Psoas muscle (tissue), 8 donors: Measurements from ENCODE around the gene SYNDIG1. TPM values are rescaled to one million over a fixed set of nuclear protein-coding genes. Genes with fewer than 3 reads are reported as not detected.
"Not testable (repeated sequence)": the region's sequence is repeated elsewhere in the genome, so short reads cannot be mapped to it uniquely, and the experiment has no call there.

Source experiments
- ATAC-seq, 4 donors: fragments of 200-7000 bp; cut with Tn5 transposase; one replicate each; pipeline ENCODE4 v1.9.1; 2020; ENCODE audit warnings: moderate library complexity in 3 of 4, mild to moderate bottlenecking in 2 of 4
- DNase-seq, 2 donors: peaks; one replicate each; pipeline ENCODE4 v3.0.0-alpha.2; 2020
- H3K27ac ChIP-seq: fragments of 200-600 bp; one replicate; pipeline ENCODE4 v1.8.0; 2022
- H3K27me3 ChIP-seq, 3 donors: fragments of 200-600 bp in 1 of 3; one replicate each; pipeline versions ENCODE4 v1.6.1 to v1.8.0; 2013 to 2022; ENCODE audit warnings: low read length in 2 of 3, mild to moderate bottlenecking in 2 of 3, moderate library complexity in 1 of 3; ENCODE audit not compliant: insufficient read depth in 3 of 3
- H3K36me3 ChIP-seq, 2 donors: fragments of 200-600 bp in 1 of 2; one replicate each; pipeline versions ENCODE4 v1.6.1 to v1.8.0; 2013 to 2022; ENCODE audit warnings: low read depth in 1 of 2, mild to moderate bottlenecking in 1 of 2, moderate library complexity in 1 of 2; ENCODE audit not compliant: insufficient read depth in 1 of 2
- H3K4me1 ChIP-seq: fragments of 200-600 bp; one replicate; pipeline ENCODE4 v1.8.0; 2022
- H3K4me3 ChIP-seq: fragments of 200-600 bp; one replicate; pipeline ENCODE4 v1.8.0; 2022; ENCODE audit warnings: mild to moderate bottlenecking
- H3K9me3 ChIP-seq: fragments of 200-600 bp; one replicate; pipeline ENCODE4 v1.8.0; 2022
- CTCF ChIP-seq: fragments of 200-600 bp; IDR thresholded peaks from one replicate; pipeline ENCODE4 v1.8.0; 2022; ENCODE audit warnings: antibody characterized with exemption
- WGBS, 3 donors: extraction: QIAGEN DNeasy Blood & Tissue Kit; methylation state at CpG; one replicate each; pipeline versions ENCODE4 v1.1.6 to v1.1.7; 2013; 5-methylcytosine and 5-hydroxymethylcytosine counted together
- intact Hi-C, 2 donors: fragments of 100-400 bp; cut with DNase I; formaldehyde crosslinking; loops; one replicate each; pipeline versions ENCODE4 v1.11.0 to v1.14.2; 2022
- polyA plus RNA-seq, 3 donors: library from polyadenylated mRNA; stranded (reverse); fragments of 200-250 nt; gene quantifications; one replicate each; pipeline ENCODE4 v1.2.3, GENCODE V29; 2013
- total RNA-seq, 4 donors: library from RNA; stranded (reverse); fragmentation: NEBNext Ultra II Directional in 2 of 4; extraction: Animal tissue kit (Norgen Biotek cat#: 25700) in 2 of 4; gene quantifications; one replicate each; pipeline versions ENCODE4 v1.2.1 to v1.2.4, GENCODE V29; 2021 to 2023
- donor health status: healthy with polysubstance abuse.
- donor health status: DM: no; HTN: no; CAD: no; lungs with moderate emphysema.
- donor health status: Bipolar disorder and iron deficiency.
- donor health status: healthy.
- donor health status: DM: yes; HTN: yes; CAD: no.
- donor health status: DM: no; HTN: no; CAD: no.
- donor health status: DM: no; HTN: no; CAD: no.
- donor health status: DM: yes; HTN: yes; CAD: no.

The SYNDIG1 gene
- total and polyA plus RNA-seq, 7 donors, result 0.03 to 0.10 TPM; not detected in 5

GRCh38 chr20:24506146-24506545 is 36.7 kb downstream of the SYNDIG1 start:
- H3K36me3 ChIP-seq, result no peaks in the 10 kb centered on the region
- DNase-seq (no peak), ATAC-seq (no peak)
- H3K9me3 ChIP-seq, result no peaks in the 10 kb centered on the region
- 60 to 84% (median 80%) methylated on average over 3 of the region's 3 CpGs for WGBS, 3 donors
- no peaks in the 10 kb centered on the region for H3K4me1 ChIP-seq
- intact Hi-C loops, result no loop called here
- H3K4me3 ChIP-seq, result no peak overlapping the region
- H3K27ac ChIP-seq, result no peak overlapping the region
- no peak for TF ChIP-seq CTCF
- no peaks in the 10 kb centered on the region for H3K27me3 ChIP-seq

- no peak for TF ChIP-seq CTCF
- Histone ChIP-seq H3K9me3 (no peaks in the 10 kb centered on the region), H3K4me1 (no peaks in the 10 kb centered on the region), H3K27me3 (no peaks in the 10 kb centered on the region), H3K4me3 (no peak overlapping the region), H3K27ac (no peak overlapping the region), H3K36me3 (no peaks in the 10 kb centered on the region)
- intact Hi-C loops, result no loop called here
- ATAC-seq, result no peak
- WGBS, 3 donors, result 80 to 84% (median 82%) methylated on average over 5 of the region's 5 CpGs
- DNase-seq, result no peak
These were observed 37.3 kb downstream of the SYNDIG1 start for GRCh38 chr20:24506696-24507095.

GRCh38 chr20:24507182-24507853 is 37.9 kb downstream of the SYNDIG1 start:
- Histone ChIP-seq H3K27me3 (no peaks in the 10 kb centered on the region), H3K9me3 (no peaks in the 10 kb centered on the region), H3K36me3 (no peaks in the 10 kb centered on the region), H3K4me1 (no peaks in the 10 kb centered on the region), H3K4me3 (no peak overlapping the region), H3K27ac (no peak overlapping the region)
- 47 to 66% (median 47%) methylated on average over 11 of the region's 11 CpGs for WGBS, 3 donors
- no peak for TF ChIP-seq CTCF
- intact Hi-C loops, result no loop called here
- no peak for ATAC-seq
- no peak for DNase-seq

- H3K4me1 ChIP-seq, result not testable (repeated sequence)
- 86 to 92% (median 86%) methylated on average over 11 of the region's 11 CpGs for WGBS, 3 donors
These were observed 43.0 kb downstream of the SYNDIG1 start for GRCh38 chr20:24512441-24512840.

GRCh38 chr20:24518515-24518914 is 49.1 kb downstream of the SYNDIG1 start:
- TF ChIP-seq CTCF, result no peak
- intact Hi-C loops, result no loop called here
- WGBS, 3 donors, result 68 to 78% (median 71%) methylated on average over 6 of the region's 6 CpGs

More at GRCh38 chr20:24512441-24512840, 43.0 kb downstream of the SYNDIG1 start:
- H3K36me3 ChIP-seq, H3K9me3 ChIP-seq, H3K27ac ChIP-seq, H3K4me3 ChIP-seq, intact Hi-C loops, H3K27me3 ChIP-seq, DNase-seq, ATAC-seq: not testable (repeated sequence)

More at GRCh38 chr20:24518515-24518914, 49.1 kb downstream of the SYNDIG1 start:
- no peaks in the 10 kb centered on the region for H3K36me3 ChIP-seq
- no peak for DNase-seq
- H3K27ac ChIP-seq, result no peak overlapping the region
- H3K4me3 ChIP-seq, result no peak overlapping the region
- no peak for ATAC-seq
- no peaks in the 10 kb centered on the region for H3K4me1 ChIP-seq
- H3K27me3 ChIP-seq, result no peaks in the 10 kb centered on the region
- no peaks in the 10 kb centered on the region for H3K9me3 ChIP-seq
